GM19397 (cell line): Measurements from ENCODE around the gene KBTBD4.
"Not testable (repeated sequence)": the region's sequence is repeated elsewhere in the genome, so short reads cannot be mapped to it uniquely, and the experiment has no call there.

Experiments
- ATAC-seq: cut with Tn5 transposase; IDR thresholded peaks from one replicate; pipeline ENCODE4 v1.9.1; 2021; ENCODE audit warnings: mild to moderate bottlenecking, moderate library complexity; ENCODE audit not compliant: unreplicated experiment

KBTBD4 gene

GRCh38 chr11:47529951-47530350 lies 48.8 kb downstream of the KBTBD4 start:
- no peak for ATAC-seq

GRCh38 chr11:47527186-47527585 lies 51.6 kb downstream of the KBTBD4 start:
- ATAC-seq: no peak

GRCh38 chr11:47526032-47526431 lies 52.7 kb downstream of the KBTBD4 start:
- not testable (repeated sequence) for ATAC-seq

- ATAC-seq: no peak
Observed at GRCh38 chr11:47524291-47524874, 54.4 kb downstream of the KBTBD4 start.

- ATAC-seq: no peak
Observed at GRCh38 chr11:47523490-47524225, 55.1 kb downstream of the KBTBD4 start.
